SK-N-SH (cell line): Measurements from ENCODE around the gene MIEN1. TPM values are rescaled to one million over a fixed set of nuclear protein-coding genes. Genes with fewer than 3 reads are reported as not detected.

Experiments
- CTCF ChIA-PET: fragments of 300-600, 350-600 bp; formaldehyde crosslinking; extraction: SDS; loops from one replicate; lab custom pipeline; 2021; lab: Yijun Ruan, JAX
- POLR2A ChIA-PET: fragments of 350-600 bp; sonication (Branson Sonifier 250); formaldehyde crosslinking; extraction: SDS; loops from one replicate; lab custom pipeline; 2020; ENCODE audit warnings: antibody characterized with exemption, inconsistent platforms; lab: Yijun Ruan, JAX
- DNase-seq: peaks from one replicate; pipeline ENCODE4 v3.0.0; 2012
- H2AFZ ChIP-seq: fragments of 200-600 bp; sonication (generic); 2 replicates; pipeline ENCODE4 v1.8.1; 2016; ENCODE audit warnings: antibody characterized with exemption, mild to moderate bottlenecking, low read depth
- H3F3A ChIP-seq: fragments of 200-600 bp; sonication (generic); replicated peaks from 2 replicates; pipeline ENCODE3; 2016; ENCODE audit warnings: antibody characterized with exemption, mild to moderate bottlenecking; ENCODE audit not compliant: insufficient read depth
- H3K27ac ChIP-seq, 2 experiments: fragments of 200-500 bp in 1 of 2; fragments of 200-600 bp in 1 of 2; sonication (Bioruptor generic) in 1 of 2; sonication (generic), shearing (Covaris generic) in 1 of 2; 2 replicates each; pipeline versions ENCODE4 v1.5.1 to v1.6.1; 2014 to 2016; ENCODE audit warnings: low read depth in 2 of 2, inconsistent platforms in 1 of 2, low read length in 1 of 2, mild to moderate bottlenecking in 1 of 2, mixed read lengths in 1 of 2
- H3K27me3 ChIP-seq: fragments of 200-600 bp; sonication (generic), shearing (Covaris generic); 2 replicates; pipeline ENCODE4 v1.6.1; 2016; ENCODE audit warnings: mixed run types; ENCODE audit not compliant: insufficient read depth
- H3K36me3 ChIP-seq, 2 experiments: fragments of 200-500 bp in 1 of 2; fragments of 200-600 bp in 1 of 2; sonication (Bioruptor generic) in 1 of 2; sonication (generic) in 1 of 2; replicated peaks in 1 of 2; 2 replicates each; pipeline versions ENCODE3 to v1.5.1; 2014 to 2016; ENCODE audit warnings: low read length in 1 of 2, mild to moderate bottlenecking in 1 of 2; ENCODE audit not compliant: insufficient read depth in 2 of 2, control insufficient read depth in 1 of 2
- H3K4me1 ChIP-seq, 2 experiments: fragments of 200-500 bp in 1 of 2; fragments of 200-600 bp in 1 of 2; sonication (Bioruptor generic) in 1 of 2; sonication (generic), shearing (Covaris generic) in 1 of 2; 2 replicates each; pipeline versions ENCODE4 v1.5.1 to v1.6.1; 2014 to 2016; ENCODE audit warnings: low read depth in 1 of 2, low read length in 1 of 2, mixed run types in 1 of 2; ENCODE audit not compliant: insufficient read depth in 2 of 2, control insufficient read depth in 1 of 2
- H3K4me2 ChIP-seq: fragments of 200-600 bp; sonication (generic), shearing (Covaris generic); 2 replicates; pipeline ENCODE4 v1.6.1; 2017; ENCODE audit warnings: mixed run types
- H3K4me3 ChIP-seq, 2 experiments: fragments of 200-500 bp in 1 of 2; fragments of 200-600 bp in 1 of 2; sonication (Bioruptor generic) in 1 of 2; sonication (generic), shearing (Covaris generic) in 1 of 2; 2 replicates each; pipeline versions ENCODE4 v1.5.1 to v1.8.1; 2014 to 2016; ENCODE audit warnings: low read depth in 2 of 2, inconsistent platforms in 1 of 2, low read length in 1 of 2, mild to moderate bottlenecking in 1 of 2, mixed read lengths in 1 of 2, moderate library complexity in 1 of 2
- H3K79me2 ChIP-seq: fragments of 200-600 bp; sonication (generic); 2 replicates; pipeline ENCODE4 v1.8.1; 2017; ENCODE audit warnings: mild to moderate bottlenecking; ENCODE audit not compliant: insufficient read depth
- H3K9ac ChIP-seq: fragments of 200-600 bp; sonication (generic); 2 replicates; pipeline ENCODE4 v1.6.1; 2017; ENCODE audit warnings: mixed run types
- H3K9me2 ChIP-seq: fragments of 200-600 bp; sonication (generic); 2 replicates; pipeline ENCODE4 v1.6.1; 2017; ENCODE audit warnings: mixed run types
- H3K9me3 ChIP-seq: fragments of 200-600 bp; sonication (generic); 2 replicates; pipeline ENCODE4 v1.6.1; 2017; ENCODE audit warnings: mixed run types, mild to moderate bottlenecking, moderate library complexity
- H4K20me1 ChIP-seq: fragments of 200-600 bp; sonication (generic); 2 replicates; pipeline ENCODE4 v1.6.1; 2017; ENCODE audit warnings: mild to moderate bottlenecking, mixed run types; ENCODE audit not compliant: insufficient read depth
- CTCF ChIP-seq: fragments of 200-600 bp; sonication (generic); IDR thresholded peaks from 2 replicates; pipeline ENCODE4 v1.6.1; 2017; ENCODE audit warnings: antibody characterized with exemption, mild to moderate bottlenecking, moderate library complexity
- EZH2phosphoT487 ChIP-seq: fragments of 200-600 bp; sonication (generic); IDR thresholded peaks from 2 replicates; pipeline ENCODE4 v1.6.1; 2017; ENCODE audit warnings: low read depth, mixed run types, mild to moderate bottlenecking, antibody characterized with exemption, moderate library complexity, borderline replicate concordance
- GABPA ChIP-seq: IDR thresholded peaks from 2 replicates; pipeline ENCODE4 v1.4.0; 2012; ENCODE audit warnings: low read depth, mild to moderate bottlenecking
- JUND ChIP-seq: IDR thresholded peaks from 2 replicates; pipeline ENCODE4 v1.4.0; 2012
- MXI1 ChIP-seq: IDR thresholded peaks from 2 replicates; pipeline ENCODE4 v1.6.1; 2012; ENCODE audit warnings: mild to moderate bottlenecking, low read depth, low read length, improper control_type of control experiment
- NFIC ChIP-seq: IDR thresholded peaks from 2 replicates; pipeline ENCODE4 v1.4.0; 2012; ENCODE audit warnings: borderline replicate concordance
- NRF1 ChIP-seq: IDR thresholded peaks from 2 replicates; pipeline ENCODE4 v1.6.1; 2012; ENCODE audit warnings: low read depth, mild to moderate bottlenecking, low read length
- PBX3 ChIP-seq: IDR thresholded peaks from 2 replicates; pipeline ENCODE4; 2012
- RAD21 ChIP-seq: IDR thresholded peaks from 2 replicates; pipeline ENCODE4 v1.6.1; 2012; ENCODE audit warnings: mild to moderate bottlenecking, low read length
- SMC3 ChIP-seq: IDR thresholded peaks from 2 replicates; pipeline ENCODE4 v1.6.1; 2012; ENCODE audit warnings: low read depth, low read length, improper control_type of control experiment
- TAF1 ChIP-seq: IDR thresholded peaks from 2 replicates; pipeline ENCODE4 v1.6.1; 2012; ENCODE audit warnings: low read depth, mild to moderate bottlenecking, low read length, moderate library complexity, borderline replicate concordance
- TEAD4 ChIP-seq: IDR thresholded peaks from 2 replicates; pipeline ENCODE4 v1.4.0; 2012; ENCODE audit warnings: mild to moderate bottlenecking, borderline replicate concordance; ENCODE audit not compliant: insufficient read depth
- YY1 ChIP-seq: IDR thresholded peaks from 2 replicates; pipeline ENCODE4 v1.4.0; 2012; ENCODE audit warnings: low read depth, mild to moderate bottlenecking
- WGBS: methylation state at CpG from one replicate; pipeline ENCODE4 v1.1.6; 2017; ENCODE audit warnings: low lambda C conversion rate; 5-methylcytosine and 5-hydroxymethylcytosine counted together
- polyA plus RNA-seq, 3 experiments: library from polyadenylated mRNA; depleted of rRNA; stranded (reverse); fragments of >200 nt; gene quantifications; 2 replicates each; pipeline ENCODE4 v1.2.3, GENCODE V29; 2012
- TF ChIP-seq, protein P1 (sequence below): IDR thresholded peaks from 2 replicates; pipeline ENCODE4 v1.6.1; 2012; ENCODE audit warnings: mild to moderate bottlenecking, low read depth, low read length, moderate library complexity
- TF ChIP-seq, protein P2 (sequence below): IDR thresholded peaks from 2 replicates; pipeline ENCODE4 v1.4.0; 2012; ENCODE audit warnings: low read depth

MIEN1 gene
- polyA plus RNA-seq, 1 of the 3 experiments (the other 2 are of a cell fraction): 100 TPM

DNA sequence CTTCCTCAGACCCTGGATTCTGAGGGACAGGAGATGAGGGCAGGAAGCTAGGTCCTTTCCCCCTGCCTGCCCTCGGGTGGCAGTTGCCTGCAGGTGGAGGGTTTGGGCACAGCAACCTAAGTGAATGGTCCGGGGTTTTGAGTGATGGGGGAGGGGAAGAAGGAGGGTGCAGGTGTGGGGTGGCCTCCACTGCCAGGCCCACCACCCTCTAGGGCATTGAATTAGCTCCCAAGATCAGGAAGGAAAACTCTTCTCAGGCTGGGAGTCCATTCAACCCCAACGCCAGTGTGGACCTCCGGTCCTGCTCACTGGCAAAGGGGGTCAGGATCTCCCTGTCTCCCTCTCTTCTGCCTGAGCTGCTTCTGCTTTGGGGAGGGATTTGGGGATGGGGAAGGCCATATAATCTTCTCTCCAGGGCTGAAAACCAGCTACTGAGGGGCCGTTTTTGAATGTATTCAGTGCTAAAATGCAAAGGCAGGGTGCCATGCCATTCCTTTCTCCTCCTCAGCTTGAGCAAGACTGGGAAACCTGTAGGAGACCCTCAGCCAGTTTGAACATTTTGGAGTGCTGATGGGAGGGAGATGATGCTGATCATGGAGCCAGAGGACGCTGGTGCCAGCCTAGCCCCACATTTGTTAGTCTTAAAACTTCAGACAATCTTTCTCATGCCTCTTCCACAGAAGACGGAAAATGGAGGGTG lies 26.2 kb upstream of the MIEN1 start:
- no peaks in the 10 kb centered on the region for H3K9me3 ChIP-seq
- no peak overlapping the region for H3K4me2 ChIP-seq
- no peak overlapping the region for H2AFZ ChIP-seq
- 56% methylated on average over 6 of the region's 7 CpGs for WGBS
- H3K9ac ChIP-seq: no peak overlapping the region
- H3K4me1 ChIP-seq: peaks cover 0 to 4% of the 10 kb centered on the region in 2 experiments; a peak in 1 of 4 replicates
- no peaks in the 10 kb centered on the region for H3K79me2 ChIP-seq
- no peaks in the 10 kb centered on the region for H4K20me1 ChIP-seq
- POLR2A ChIA-PET: interaction anchor here (0.6 kb wide), 1 partner anchor 192 kb away, joined by 3 read pairs; no protein-coding TSS in a partner anchor
- TF ChIP-seq MXI1 (no peak), JUND (no peak), PBX3 (no peak), RAD21 (no peak), GABPA (no peak), TAF1 (no peak), NRF1 (no peak), CTCF (no peak), NFIC (no peak), EZH2phosphoT487 (no peak), SMC3 (no peak), YY1 (no peak), TEAD4 (no peak)
- TF ChIP-seq, protein P1, sequence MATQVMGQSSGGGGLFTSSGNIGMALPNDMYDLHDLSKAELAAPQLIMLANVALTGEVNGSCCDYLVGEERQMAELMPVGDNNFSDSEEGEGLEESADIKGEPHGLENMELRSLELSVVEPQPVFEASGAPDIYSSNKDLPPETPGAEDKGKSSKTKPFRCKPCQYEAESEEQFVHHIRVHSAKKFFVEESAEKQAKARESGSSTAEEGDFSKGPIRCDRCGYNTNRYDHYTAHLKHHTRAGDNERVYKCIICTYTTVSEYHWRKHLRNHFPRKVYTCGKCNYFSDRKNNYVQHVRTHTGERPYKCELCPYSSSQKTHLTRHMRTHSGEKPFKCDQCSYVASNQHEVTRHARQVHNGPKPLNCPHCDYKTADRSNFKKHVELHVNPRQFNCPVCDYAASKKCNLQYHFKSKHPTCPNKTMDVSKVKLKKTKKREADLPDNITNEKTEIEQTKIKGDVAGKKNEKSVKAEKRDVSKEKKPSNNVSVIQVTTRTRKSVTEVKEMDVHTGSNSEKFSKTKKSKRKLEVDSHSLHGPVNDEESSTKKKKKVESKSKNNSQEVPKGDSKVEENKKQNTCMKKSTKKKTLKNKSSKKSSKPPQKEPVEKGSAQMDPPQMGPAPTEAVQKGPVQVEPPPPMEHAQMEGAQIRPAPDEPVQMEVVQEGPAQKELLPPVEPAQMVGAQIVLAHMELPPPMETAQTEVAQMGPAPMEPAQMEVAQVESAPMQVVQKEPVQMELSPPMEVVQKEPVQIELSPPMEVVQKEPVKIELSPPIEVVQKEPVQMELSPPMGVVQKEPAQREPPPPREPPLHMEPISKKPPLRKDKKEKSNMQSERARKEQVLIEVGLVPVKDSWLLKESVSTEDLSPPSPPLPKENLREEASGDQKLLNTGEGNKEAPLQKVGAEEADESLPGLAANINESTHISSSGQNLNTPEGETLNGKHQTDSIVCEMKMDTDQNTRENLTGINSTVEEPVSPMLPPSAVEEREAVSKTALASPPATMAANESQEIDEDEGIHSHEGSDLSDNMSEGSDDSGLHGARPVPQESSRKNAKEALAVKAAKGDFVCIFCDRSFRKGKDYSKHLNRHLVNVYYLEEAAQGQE: no peak
- TF ChIP-seq, protein P2, sequence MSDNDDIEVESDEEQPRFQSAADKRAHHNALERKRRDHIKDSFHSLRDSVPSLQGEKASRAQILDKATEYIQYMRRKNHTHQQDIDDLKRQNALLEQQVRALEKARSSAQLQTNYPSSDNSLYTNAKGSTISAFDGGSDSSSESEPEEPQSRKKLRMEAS: no peak
- TF ChIP-seq, all 33 proteins: peak for 0
- Histone ChIP-seq H3K4me3 (no peak overlapping the region), H3K36me3 (no peaks in the 10 kb centered on the region), H3K9me2 (no peaks in the 10 kb centered on the region), H3F3A (peaks cover 5% of the 10 kb centered on the region), H3K27ac (no peak overlapping the region), H3K27me3 (peaks cover 42% of the 10 kb centered on the region; the same call in 1 of the 2 replicates)
- CTCF ChIA-PET: interaction anchor here (1.9 to 2.9 kb wide), 3 partner anchors 27 to 135 kb away, joined by 6 to 33 read pairs (median 22); partner anchors contain the start of gene MIEN1
- DNase-seq: no peak
